Vagina (tissue), 2 donors: ENCODE measurements around the gene CFAP45. TPM values are rescaled to one million over a fixed set of nuclear protein-coding genes. Genes with fewer than 3 reads are reported as not detected.

Experiments used
- DNase-seq, 2 donors: peaks; one replicate each; pipeline ENCODE4 v3.0.0-alpha.2; 2017; ENCODE audit errors: extremely low spot score in 2 of 2
- H3K27ac ChIP-seq: fragments of 200-600 bp; sonication (generic); one replicate; pipeline ENCODE4 v1.5.1; 2019
- H3K27me3 ChIP-seq: fragments of 200-600 bp; sonication (generic); one replicate; pipeline ENCODE4 v1.5.1; 2019
- H3K36me3 ChIP-seq, 2 donors: fragments of 200-600 bp; sonication (generic); one replicate each; pipeline ENCODE4 v1.5.1; 2017 to 2019
- H3K4me1 ChIP-seq: fragments of 200-600 bp; sonication (generic); one replicate; pipeline ENCODE4 v1.5.1; 2019
- H3K4me3 ChIP-seq, 2 donors: fragments of 200-600 bp; sonication (generic); 1 replicate in 1 of 2; 2 replicates in 1 of 2; pipeline ENCODE4 v1.5.1; 2016 to 2019
- H3K9me3 ChIP-seq: fragments of 200-600 bp; sonication (generic); one replicate; pipeline ENCODE4 v1.5.1; 2019
- CTCF ChIP-seq, 3 experiments: fragments of 450-650 bp in 2 of 3; fragments of 200-600 bp in 1 of 3; sonication (generic) in 1 of 3; IDR thresholded peaks; one replicate each; pipeline ENCODE4 v1.5.1; 2017 to 2019; ENCODE audit warnings: antibody characterized with exemption in 3 of 3, mild to moderate bottlenecking in 2 of 3, moderate library complexity in 2 of 3
- POLR2A ChIP-seq, 2 donors: fragments of 450-650 bp; IDR thresholded peaks; one replicate each; pipeline ENCODE4 v1.6.1; 2017; ENCODE audit warnings: antibody characterized with exemption in 2 of 2, mild to moderate bottlenecking in 2 of 2, moderate library complexity in 2 of 2
- POLR2AphosphoS5 ChIP-seq, 2 donors: sonication (generic); formaldehyde crosslinking; IDR thresholded peaks; one replicate each; pipeline ENCODE4 v1.9.0; 2017; ENCODE audit warnings: antibody characterized with exemption in 2 of 2, mild to moderate bottlenecking in 2 of 2, low read depth in 1 of 2; ENCODE audit not compliant: insufficient read depth in 1 of 2
- intact Hi-C: fragments of 100-400 bp; cut with DNase I; formaldehyde crosslinking; loops from one replicate; pipeline ENCODE4 v1.15.1; 2023
- total RNA-seq: library from RNA; depleted of rRNA; stranded (reverse); fragments of >200 nt; gene quantifications from one replicate; pipeline ENCODE4 v1.2.3, GENCODE V29; 2016

CFAP45 gene
- total RNA-seq, 1 donor from 2014 or later: not detected

DNA sequence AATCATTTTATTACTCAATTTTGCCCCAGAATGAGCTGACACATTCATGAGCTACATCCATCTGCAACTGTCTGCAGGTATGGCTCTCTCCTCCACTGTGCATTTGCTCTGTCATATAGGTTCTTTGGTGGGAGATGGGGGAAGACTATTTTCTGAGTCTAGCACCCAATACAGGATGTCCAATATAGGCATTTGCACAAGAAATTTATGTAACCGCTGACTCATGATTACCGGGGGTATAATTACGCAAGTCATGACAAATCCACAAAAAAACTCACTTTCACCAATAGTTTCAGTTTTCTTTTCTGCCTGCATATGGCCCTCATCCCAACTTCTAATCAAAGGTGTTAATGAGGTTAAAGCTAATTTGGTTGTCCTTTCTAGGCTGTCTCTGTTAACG is 20.0 kb downstream of the CFAP45 start:
- H3K4me3 ChIP-seq: no peak overlapping the region
- H3K4me1 ChIP-seq: peaks cover 16% of the 10 kb centered on the region
- TF ChIP-seq POLR2A (IDR thresholded peaks at IDR 0.05): no peak
- TF ChIP-seq CTCF (IDR thresholded peaks at IDR 0.05): no peak
- TF ChIP-seq POLR2AphosphoS5 (IDR thresholded peaks at IDR 0.05; ENCODE audit: insufficient read depth in 1 of 2, low read depth in 1 of 2): no peak
- no peak overlapping the region for H3K27ac ChIP-seq
- intact Hi-C loops: no loop called here
- H3K36me3 ChIP-seq: no peaks in the 10 kb centered on the region
- no peaks in the 10 kb centered on the region for H3K9me3 ChIP-seq
- no peak for DNase-seq
- no peaks in the 10 kb centered on the region for H3K27me3 ChIP-seq

DNA sequence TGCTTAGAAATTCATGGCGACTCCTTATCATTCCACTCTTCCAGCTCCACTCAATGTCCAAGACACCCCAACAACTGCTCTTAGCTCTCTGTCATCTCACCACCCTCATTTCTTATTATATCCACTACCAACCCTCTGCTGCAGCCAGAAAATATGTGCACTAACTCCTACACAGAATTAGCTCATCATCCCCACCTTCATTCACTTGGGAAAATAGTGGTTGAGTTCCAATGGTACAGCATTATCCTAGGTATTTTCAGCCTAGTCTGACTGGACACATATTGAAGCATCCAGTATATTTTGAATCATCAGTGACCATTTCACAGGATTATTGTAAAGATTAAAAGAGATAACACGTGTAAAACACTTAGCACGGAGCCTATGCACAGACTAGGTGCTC is 20.8 kb downstream of the CFAP45 start:
- Histone ChIP-seq H3K4me3 (no peak overlapping the region), H3K27ac (no peak overlapping the region), H3K36me3 (no peaks in the 10 kb centered on the region), H3K9me3 (no peaks in the 10 kb centered on the region), H3K27me3 (no peaks in the 10 kb centered on the region), H3K4me1 (peaks cover 16% of the 10 kb centered on the region)
- no peak for TF ChIP-seq POLR2A (IDR thresholded peaks at IDR 0.05)
- no peak for TF ChIP-seq POLR2AphosphoS5 (IDR thresholded peaks at IDR 0.05; ENCODE audit: insufficient read depth in 1 of 2, low read depth in 1 of 2)
- TF ChIP-seq CTCF (IDR thresholded peaks at IDR 0.05): no peak
- intact Hi-C loops: no loop called here
- DNase-seq: no peak

GRCh38 chr1:159877695-159878444 is 22.1 kb downstream of the CFAP45 start:
- TF ChIP-seq POLR2AphosphoS5 (IDR thresholded peaks at IDR 0.05; ENCODE audit: insufficient read depth in 1 of 2, low read depth in 1 of 2) (no peak), POLR2A (IDR thresholded peaks at IDR 0.05) (no peak), CTCF (IDR thresholded peaks at IDR 0.05) (no peak)
- Histone ChIP-seq H3K27me3 (no peaks in the 10 kb centered on the region), H3K27ac (no peak overlapping the region), H3K36me3 (no peaks in the 10 kb centered on the region), H3K4me3 (no peak overlapping the region), H3K4me1 (peaks cover 15% of the 10 kb centered on the region), H3K9me3 (no peaks in the 10 kb centered on the region)
- intact Hi-C loops: no loop called here
- DNase-seq: no peak

- Histone ChIP-seq H3K9me3 (no peaks in the 10 kb centered on the region), H3K27me3 (no peaks in the 10 kb centered on the region), H3K36me3 (no peaks in the 10 kb centered on the region), H3K4me3 (no peak overlapping the region), H3K4me1 (peaks cover 10% of the 10 kb centered on the region), H3K27ac (no peak overlapping the region)
- TF ChIP-seq POLR2AphosphoS5 (IDR thresholded peaks at IDR 0.05; ENCODE audit: insufficient read depth in 1 of 2, low read depth in 1 of 2) (no peak), CTCF (IDR thresholded peaks at IDR 0.05) (no peak), POLR2A (IDR thresholded peaks at IDR 0.05) (no peak)
- DNase-seq: no peak
- intact Hi-C loops: no loop called here
These were observed 26.3 kb downstream of the CFAP45 start for GRCh38 chr1:159873530-159874143.

- no peaks in the 10 kb centered on the region for H3K27me3 ChIP-seq
- no peak overlapping the region for H3K27ac ChIP-seq
- H3K4me1 ChIP-seq: peaks cover 17% of the 10 kb centered on the region
- H3K4me3 ChIP-seq: no peak overlapping the region
- H3K9me3 ChIP-seq: no peaks in the 10 kb centered on the region
- intact Hi-C loops: no loop called here
- no peak for DNase-seq
- no peaks in the 10 kb centered on the region for H3K36me3 ChIP-seq
- no peak for TF ChIP-seq POLR2AphosphoS5 (IDR thresholded peaks at IDR 0.05; ENCODE audit: insufficient read depth in 1 of 2, low read depth in 1 of 2)
These were observed 27.1 kb downstream of the CFAP45 start for GRCh38 chr1:159872891-159873290.
